Spleen (tissue), 7 donors: ENCODE results near the gene PITPNC1.

Experiments
- CTCF ChIP-seq, 11 experiments: fragments of 200-600 bp in 7 of 11; fragments of 450-650 bp in 4 of 11; sonication (generic) in 4 of 11; IDR thresholded peaks in 8 of 11; conservative IDR thresholded peaks in 3 of 11; 1 replicate in 7 of 11; 2 replicates in 4 of 11; pipeline versions ENCODE4 v1.4.0 to v1.8.0; 2016 to 2021; ENCODE audit warnings: antibody characterized with exemption in 11 of 11, inconsistent platforms in 4 of 11, mild to moderate bottlenecking in 1 of 11
- POLR2AphosphoS5 ChIP-seq, 3 donors: sonication (generic); formaldehyde crosslinking; IDR thresholded peaks; one replicate each; pipeline ENCODE4 v1.5.1; 2017; ENCODE audit warnings: antibody characterized with exemption in 3 of 3
- donor health status: DM: no; HTN: no; CAD: no; lungs with moderate emphysema.
- donor health status: DM: no; HTN: no; CAD: no.
- donor health status: DM: no; HTN: no; CAD: no.

GRCh38 chr17:67469208-67469980 is 92.3 kb downstream of the PITPNC1 start:
- TF ChIP-seq CTCF (IDR thresholded peaks at IDR 0.05 in 8 of 11, conservative IDR thresholded peaks at IDR 0.05 in 3 of 11), result no peak
- peak in 2 of 3 donors; percentile 11 to 38 for TF ChIP-seq POLR2AphosphoS5 (IDR thresholded peaks at IDR 0.05)
